Measurements from ENCODE around the gene RBM39. TPM values are rescaled to one million over a fixed set of nuclear protein-coding genes. Genes with fewer than 3 reads are reported as not detected.
A peak's percentile ranks its signal among the peaks of the same experiment; 100 is the strongest.

RBM39 gene
- total RNA-seq, 1 experiment from 2014 or later: 282 TPM

DNA sequence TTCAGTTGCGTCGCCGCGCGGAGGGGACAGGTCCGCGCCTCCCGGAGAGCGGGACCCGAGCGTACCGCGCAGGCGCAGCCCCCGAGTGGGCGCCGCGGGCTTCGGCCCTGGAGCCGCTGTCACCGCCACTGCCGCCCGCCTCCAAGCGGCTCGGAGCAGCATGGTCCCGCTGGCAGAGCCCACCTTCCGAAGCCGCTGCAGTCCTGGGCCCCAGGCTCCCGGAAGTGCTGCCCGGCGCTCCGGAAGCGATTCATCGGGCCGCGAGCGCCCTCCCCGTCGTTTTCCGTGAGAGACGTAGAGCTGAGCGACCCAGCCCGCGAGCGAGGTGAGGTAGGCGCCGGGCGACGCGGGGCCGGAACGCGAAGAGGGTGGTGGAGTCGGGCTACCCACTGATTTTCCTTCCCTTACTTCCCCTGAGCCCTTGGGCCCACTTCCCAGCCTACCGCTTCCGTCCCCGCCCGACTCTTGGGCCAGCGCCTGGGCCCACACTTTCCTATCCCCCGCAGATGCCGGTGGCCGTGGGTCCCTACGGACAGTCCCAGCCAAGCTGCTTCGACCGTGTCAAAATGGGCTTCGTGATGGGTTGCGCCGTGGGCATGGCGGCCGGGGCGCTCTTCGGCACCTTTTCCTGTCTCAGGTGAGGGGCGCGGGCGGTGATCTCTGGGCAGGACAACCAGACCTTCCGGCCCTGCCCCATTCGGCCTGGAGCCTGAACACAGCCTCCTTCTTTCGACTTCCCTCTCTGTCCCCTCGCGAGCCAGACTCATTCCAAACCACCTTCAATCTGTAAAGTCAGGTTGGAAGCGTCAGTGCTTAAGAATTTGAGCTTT is 42.7 kb downstream of the RBM39 start, which contains the start of the genes NFS1 and ROMO1:
NFS1 (minus strand) TSS at position 226 of the 830 bp plus-strand sequence; CDS start at position 162, 64 bp downstream.
ROMO1 (plus strand) TSS at position 279 of the 830 bp plus-strand sequence; CDS start at position 507, 228 bp downstream.
- TF ChIP-seq TCF7L2 (IDR thresholded peaks at IDR 0.05; ENCODE audit: low read depth, low read length) (0 out of 2 replicates have a peak, but pooled peaks have one; percentile 19), SIN3A (IDR thresholded peaks at IDR 0.05; ENCODE audit: borderline replicate concordance, insufficient read depth, low read depth, low read length) (peak; percentile 96), POLR2AphosphoS5 (IDR thresholded peaks at IDR 0.05; ENCODE audit: low read depth, low read length) (peak; percentile 91), REST (IDR thresholded peaks at IDR 0.05; ENCODE audit: insufficient read depth in 1 of 2, low read depth in 2 of 2, low read length in 1 of 2) (0 out of 4 replicates have a peak, but pooled peaks of 1 of the 2 experiments have one; percentile 9), CTCF (IDR thresholded peaks at IDR 0.05) (no peak; the same call in 1 of the 2 replicates)
- intact Hi-C loops (cut with micrococcal nuclease; ENCODE audit: unreplicated experiment): no loop called here
- H3K36me3 ChIP-seq (ENCODE audit: control insufficient read depth, insufficient read depth, low read length): peaks cover 29% of the 10 kb centered on the region
- CTCF ChIA-PET: interaction anchor here (0.6 kb wide), 2 partner anchors 72 to 138 kb away, joined by 3 to 4 read pairs; partner anchors contain the start of gene PHF20
- no peaks in the 10 kb centered on the region for H3K27me3 ChIP-seq (ENCODE audit: control insufficient read depth, insufficient read depth, low read length)
- no peaks in the 10 kb centered on the region for H3K9me3 ChIP-seq (ENCODE audit: control insufficient read depth, insufficient read depth, low read depth, low read length)
- peak within 1 kb of the TSS; percentile 80 to 86 for H3K4me3 ChIP-seq (ENCODE audit: low read depth in 2 of 2, low read length in 2 of 2)
- POLR2A ChIA-PET: interaction anchor here (0.5 to 0.6 kb wide), 9 partner anchors 11 to 178 kb away, joined by 3 to 11 read pairs (median 3); no protein-coding TSS in a partner anchor
- H3K4me1 ChIP-seq (ENCODE audit: control insufficient read depth, insufficient read depth, low read length): peaks cover 21% of the 10 kb centered on the region
- in situ Hi-C loops (cut with HindIII; ENCODE audit: low pct_unique_long_range_greater_than_20kb, low sequenced_read_pairs): no loop called here
- no TSS peak for BruUV-seq (replicated peaks)
- ATAC-seq (peak; percentile 92), DNase-seq (ENCODE audit: low read depth, low spot score) (no peak)
- H3K27ac ChIP-seq (ENCODE audit: low read length): peak within 1 kb of the TSS; percentile 93

DNA sequence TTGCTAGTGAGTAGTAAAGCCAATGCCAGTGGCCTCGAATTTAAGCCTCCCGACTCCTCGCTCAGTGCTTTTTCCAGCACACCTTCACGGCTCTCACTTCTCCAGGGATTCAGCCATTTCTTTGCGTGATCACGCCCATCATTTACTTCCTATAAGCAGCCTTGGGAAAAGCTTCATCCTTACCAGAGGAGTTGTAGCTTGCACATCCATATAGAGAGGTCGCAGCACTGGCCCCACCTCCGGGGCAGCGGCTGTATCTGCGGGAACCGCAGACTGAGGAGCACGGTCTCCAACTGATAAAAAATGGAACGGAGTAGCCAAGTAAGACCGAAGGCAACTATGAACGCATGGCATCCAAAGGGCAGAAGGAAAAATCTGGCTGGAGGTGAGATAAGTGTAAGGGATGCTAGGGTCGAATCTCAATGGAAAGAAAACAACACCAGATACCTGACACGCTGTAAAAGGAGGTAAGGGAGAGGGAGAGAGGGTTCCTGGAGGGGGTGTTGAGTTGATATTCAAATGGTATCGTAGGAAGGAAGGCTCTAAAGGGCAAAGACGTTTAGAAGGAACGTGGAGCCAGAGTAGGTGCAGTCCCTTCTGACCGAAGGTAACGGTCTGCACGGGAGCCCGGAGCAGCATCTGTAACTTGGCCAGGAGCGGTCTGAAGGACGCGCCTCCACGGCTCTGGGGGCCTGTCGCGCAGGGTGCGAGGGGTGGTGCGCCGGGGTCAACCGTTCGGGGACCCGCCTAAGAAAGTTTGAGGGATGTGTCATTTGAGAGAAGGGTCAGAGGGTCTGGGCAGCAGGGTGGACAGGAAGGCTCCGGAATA is 43.5 kb downstream of the RBM39 start:
- peaks cover 21% of the 10 kb centered on the region for H3K4me1 ChIP-seq (ENCODE audit: control insufficient read depth, insufficient read depth, low read length)
- in situ Hi-C loops (cut with HindIII; ENCODE audit: low pct_unique_long_range_greater_than_20kb, low sequenced_read_pairs): no loop called here
- H3K27ac ChIP-seq (ENCODE audit: low read length): peak overlapping the region; percentile 93
- H3K27me3 ChIP-seq (ENCODE audit: control insufficient read depth, insufficient read depth, low read length): no peaks in the 10 kb centered on the region
- H3K4me3 ChIP-seq (ENCODE audit: low read depth in 2 of 2, low read length in 2 of 2): peak overlapping the region; percentile 80 to 86
- ATAC-seq (peak; percentile 55), DNase-seq (ENCODE audit: low read depth, low spot score) (no peak)
- intact Hi-C loops (cut with micrococcal nuclease; ENCODE audit: unreplicated experiment): no loop called here
- no peak for TF ChIP-seq POLR2AphosphoS5 (IDR thresholded peaks at IDR 0.05; ENCODE audit: low read depth, low read length)
- no peak for TF ChIP-seq TCF7L2 (IDR thresholded peaks at IDR 0.05; ENCODE audit: low read depth, low read length)
- TF ChIP-seq CTCF (IDR thresholded peaks at IDR 0.05): no peak
- TF ChIP-seq SIN3A (IDR thresholded peaks at IDR 0.05; ENCODE audit: borderline replicate concordance, insufficient read depth, low read depth, low read length): no peak
- no peak for TF ChIP-seq REST (IDR thresholded peaks at IDR 0.05; ENCODE audit: insufficient read depth in 1 of 2, low read depth in 2 of 2, low read length in 1 of 2)
- ChIA-PET POLR2A (no interaction called here), CTCF (no interaction called here)
- peaks cover 21% of the 10 kb centered on the region for H3K36me3 ChIP-seq (ENCODE audit: control insufficient read depth, insufficient read depth, low read length)
- no peaks in the 10 kb centered on the region for H3K9me3 ChIP-seq (ENCODE audit: control insufficient read depth, insufficient read depth, low read depth, low read length)
- BruUV-seq (replicated peaks): TSS peak; percentile 56

Data from Panc1 (cell line).